HepG2 (cell line): ENCODE measurements around the gene MAPK11. TPM values are rescaled to one million over a fixed set of nuclear protein-coding genes. Genes with fewer than 3 reads are reported as not detected.
A peak's percentile ranks its signal among the peaks of the same experiment; 100 is the strongest.

Experiments used
- BRCA1 ChIP-seq: sonication (generic); formaldehyde crosslinking; IDR thresholded peaks from 2 replicates; pipeline ENCODE4 v1.4.0; 2020; ENCODE audit warnings: missing genetic modification reagents
- DDIT3 ChIP-seq: sonication (generic); formaldehyde crosslinking; IDR thresholded peaks from 2 replicates; pipeline ENCODE4 v1.4.0; 2020; ENCODE audit warnings: mild to moderate bottlenecking, missing genetic modification reagents
- DPF2 ChIP-seq: sonication (generic); formaldehyde crosslinking; IDR thresholded peaks from 2 replicates; pipeline ENCODE4 v1.4.0; 2020; ENCODE audit warnings: mild to moderate bottlenecking, low read depth, missing genetic modification reagents, borderline replicate concordance
- FOXA3 ChIP-seq: IDR thresholded peaks from 2 replicates; pipeline ENCODE4 v1.6.1; 2016; ENCODE audit warnings: missing genetic modification reagents, missing compliant biosample characterization
- FOXM1 ChIP-seq: sonication (generic); formaldehyde crosslinking; IDR thresholded peaks from 2 replicates; pipeline ENCODE4 v1.5.0; 2020; ENCODE audit warnings: missing genetic modification reagents
- GRHL1 ChIP-seq: sonication (generic); formaldehyde crosslinking; conservative IDR thresholded peaks from 2 replicates; pipeline ENCODE4 v1.8.0; 2022; ENCODE audit warnings: missing genetic modification reagents
- GTF3A ChIP-seq: sonication (generic); formaldehyde crosslinking; conservative IDR thresholded peaks from 2 replicates; pipeline ENCODE4 v1.4.0; 2020; ENCODE audit warnings: mild to moderate bottlenecking, missing genetic modification reagents
- JUN ChIP-seq: sonication (generic); formaldehyde crosslinking; IDR thresholded peaks from 2 replicates; pipeline ENCODE4 v1.4.0; 2020; ENCODE audit warnings: mild to moderate bottlenecking, missing genetic modification reagents
- SIN3A ChIP-seq: IDR thresholded peaks from 2 replicates; pipeline ENCODE4 v1.6.1; 2011; ENCODE audit warnings: low read depth, mild to moderate bottlenecking, control low read depth, low read length, borderline replicate concordance
- SRSF4 ChIP-seq: fragments of 200-400 bp; formaldehyde crosslinking; IDR thresholded peaks from one replicate; pipeline ENCODE4 v1.6.1; 2018; ENCODE audit warnings: mild to moderate bottlenecking, low read depth, low read length, moderate library complexity; ENCODE audit not compliant: poor library complexity, severe bottlenecking
- TOPORS ChIP-seq: sonication (generic); formaldehyde crosslinking; IDR thresholded peaks from 2 replicates; pipeline ENCODE4 v1.8.0; 2023; ENCODE audit warnings: mild to moderate bottlenecking, missing genetic modification reagents
- UBTF ChIP-seq: sonication (generic); formaldehyde crosslinking; IDR thresholded peaks from 2 replicates; pipeline ENCODE4 v1.4.0; 2020; ENCODE audit warnings: mild to moderate bottlenecking, missing genetic modification reagents
- ZEB1 ChIP-seq: IDR thresholded peaks from 2 replicates; pipeline ENCODE4 v1.6.1; 2012; ENCODE audit warnings: mild to moderate bottlenecking, low read depth, inconsistent platforms; ENCODE audit not compliant: insufficient replicate concordance
- ZNF224 ChIP-seq: sonication (generic); formaldehyde crosslinking; IDR thresholded peaks from 2 replicates; pipeline ENCODE4 v1.5.0; 2020; ENCODE audit warnings: mild to moderate bottlenecking, missing genetic modification reagents
- ZNF326 ChIP-seq: sonication (generic); formaldehyde crosslinking; IDR thresholded peaks from 2 replicates; pipeline ENCODE4 v1.4.0; 2020; ENCODE audit warnings: missing genetic modification reagents, borderline replicate concordance
- ZNF343 ChIP-seq: sonication (generic); formaldehyde crosslinking; IDR thresholded peaks from 2 replicates; pipeline ENCODE4 v1.4.0; 2020; ENCODE audit warnings: mild to moderate bottlenecking, missing genetic modification reagents
- ZNF512 ChIP-seq: sonication (generic); formaldehyde crosslinking; IDR thresholded peaks from 2 replicates; pipeline ENCODE4 v1.4.0; 2020; ENCODE audit warnings: mild to moderate bottlenecking, missing genetic modification reagents
- ZNF574 ChIP-seq: sonication (generic); formaldehyde crosslinking; IDR thresholded peaks from 2 replicates; pipeline ENCODE4 v1.4.0; 2020; ENCODE audit warnings: missing genetic modification reagents
- ZNF614 ChIP-seq: IDR thresholded peaks from 2 replicates; pipeline ENCODE4 v1.6.1; 2018; ENCODE audit warnings: missing biosample characterization, missing genetic modification reagents, inconsistent platforms, borderline replicate concordance
- ZNF841 ChIP-seq: sonication (generic); formaldehyde crosslinking; IDR thresholded peaks from 2 replicates; pipeline ENCODE4 v1.8.1; 2023; ENCODE audit warnings: missing genetic modification reagents, borderline replicate concordance
- polyA plus RNA-seq, 8 experiments: library from polyadenylated mRNA; depleted of rRNA in 3 of 8; stranded (reverse) in 7 of 8; unstranded in 1 of 8; fragments of >200 nt; fragmentation: Illumina TruSeq in 4 of 8; extraction: Trizol in 4 of 8; gene quantifications; 2 replicates each; pipeline versions ENCODE4 v1.2.1 to v1.2.3, GENCODE V29; 2011 to 2016; ENCODE audit warnings: low read depth in 4 of 8, missing spikeins in 1 of 8, mixed read lengths in 1 of 8; ENCODE audit not compliant: insufficient read depth in 1 of 8
- total RNA-seq, 5 experiments: library from RNA; depleted of rRNA; stranded (reverse); fragments of >200 nt; fragmentation: Illumina TruSeq; extraction: Trizol; gene quantifications; 2 replicates each; pipeline ENCODE4 v1.2.3, GENCODE V29; 2016; ENCODE audit warnings: low read depth in 1 of 5

Gene MAPK11
- total and polyA plus RNA-seq, 2 of the 13 experiments (the other 11 are each of a cell fraction or from before 2014, with no cell fraction given) = 0.15 to 0.17 TPM

- TF ChIP-seq ZNF574 (CRISPR knock-in tag) = 0 out of 2 replicates have a peak, but pooled peaks have one; percentile 15
- peak; percentile 72; the same call in 1 of the 2 replicates for TF ChIP-seq UBTF (CRISPR knock-in tag)
- TF ChIP-seq ZNF224 (CRISPR knock-in tag) = no peak
- TF ChIP-seq DPF2 = 0 out of 2 replicates have a peak, but pooled peaks have one; percentile 22
- no peak for TF ChIP-seq SRSF4
- TF ChIP-seq ZNF326 (CRISPR knock-in tag) = no peak
- 0 out of 2 replicates have a peak, but pooled peaks have one; percentile 38 for TF ChIP-seq ZNF343 (CRISPR knock-in tag)
- TF ChIP-seq SIN3A = no peak
- TF ChIP-seq ZNF512 = no peak
- TF ChIP-seq DDIT3 (CRISPR knock-in tag) = no peak
- TF ChIP-seq ZNF841 (CRISPR knock-in tag) = no peak
- no peak for TF ChIP-seq JUN (CRISPR knock-in tag)
- no peak for TF ChIP-seq ZNF614
- TF ChIP-seq TOPORS (CRISPR knock-in tag) = no peak
- no peak for TF ChIP-seq GRHL1 (CRISPR knock-in tag)
- TF ChIP-seq ZEB1 = no peak
- no peak for TF ChIP-seq FOXA3
- TF ChIP-seq FOXM1 (CRISPR knock-in tag) = no peak
- no peak for TF ChIP-seq BRCA1 (CRISPR knock-in tag)
- no peak for TF ChIP-seq GTF3A (CRISPR knock-in tag)
Observed at GRCh38 chr22:50296658-50297490, 26.7 kb upstream of the MAPK11 start (continued).
